HCT116 (cell line): ENCODE measurements around the gene DLX2. TPM values are rescaled to one million over a fixed set of nuclear protein-coding genes. Genes with fewer than 3 reads are reported as not detected.

ENCODE experiments used
- ATAC-seq: fragments of 200-7000 bp; cut with Tn5 transposase; 2 replicates; pipeline ENCODE4 v1.9.1; 2020; ENCODE audit warnings: mild to moderate bottlenecking, moderate library complexity
- BruUV-seq: library from RNA; stranded (reverse); fragments of 400-500 nt; replicated peaks from 2 replicates; lab custom pipeline; 2021; lab: Mats Ljungman, UMichigan
- CTCF ChIA-PET: fragments of 300-600 bp; sonication (Branson Sonifier 250); formaldehyde crosslinking; loops from one replicate; lab custom pipeline; 2021; ENCODE audit warnings: antibody characterized with exemption; lab: Charles Lee
- POLR2A ChIA-PET: fragments of 300-600, 350-600 bp; sonication (Branson Sonifier 250); formaldehyde crosslinking; loops from one replicate; lab custom pipeline; 2021; ENCODE audit warnings: antibody characterized with exemption; lab: Charles Lee
- RAD21 ChIA-PET, 2 experiments: fragments of 300-600 bp; sonication (Branson Sonifier 250); formaldehyde crosslinking; loops; one replicate each; lab custom pipeline; 2023; ENCODE audit warnings: low total read pairs in 2 of 2; ENCODE audit not compliant: uncharacterized antibody in 2 of 2, unreplicated experiment in 2 of 2, low non-redundant PET in 1 of 2; lab: Charles Lee
- DNase-seq: peaks from one replicate; pipeline ENCODE4 v3.0.0-alpha.2; 2010; ENCODE audit warnings: low read depth, low spot score
- H2AFZ ChIP-seq: fragments of 200-600 bp; shearing (Covaris generic), sonication (generic); 2 replicates; pipeline ENCODE4 v1.6.1; 2017; ENCODE audit warnings: low read depth, mixed run types, mixed read lengths, antibody characterized with exemption, low read length; ENCODE audit not compliant: poor library complexity, severe bottlenecking
- H3K27ac ChIP-seq: 2 replicates; pipeline ENCODE4 v1.5.1; 2012; ENCODE audit warnings: low read depth, low read length
- H3K27me3 ChIP-seq: fragments of 200-600 bp; sonication (generic); 2 replicates; pipeline ENCODE4 v1.6.1; 2016; ENCODE audit warnings: mixed run types, low read length, mixed read lengths; ENCODE audit not compliant: insufficient read depth
- H3K36me3 ChIP-seq, 2 experiments: fragments of 200-500 bp in 1 of 2; fragments of 200-600 bp in 1 of 2; sonication (Bioruptor generic) in 1 of 2; sonication (generic) in 1 of 2; 2 replicates each; pipeline versions ENCODE4 v1.5.1 to v1.6.1; 2014 to 2016; ENCODE audit warnings: low read length in 2 of 2, inconsistent platforms in 1 of 2, mixed read lengths in 1 of 2, mixed run types in 1 of 2; ENCODE audit not compliant: insufficient read depth in 2 of 2, control insufficient read depth in 1 of 2
- H3K4me1 ChIP-seq, 2 experiments: fragments of 200-600 bp in 1 of 2; sonication (generic) in 1 of 2; 2 replicates each; pipeline versions ENCODE4 v1.5.1 to v1.6.1; 2012 to 2017; ENCODE audit warnings: low read length in 2 of 2, inconsistent platforms in 1 of 2, mild to moderate bottlenecking in 1 of 2, mixed read lengths in 1 of 2, mixed run types in 1 of 2, moderate library complexity in 1 of 2; ENCODE audit not compliant: insufficient read depth in 2 of 2, control insufficient read depth in 1 of 2
- H3K4me2 ChIP-seq: fragments of 200-600 bp; sonication (generic); 2 replicates; pipeline ENCODE4 v1.6.1; 2017; ENCODE audit warnings: mixed run types, low read length, mixed read lengths
- H3K4me3 ChIP-seq, 2 experiments: fragments of 200-600 bp in 1 of 2; sonication (generic) in 1 of 2; replicated peaks in 1 of 2; 2 replicates each; pipeline ENCODE4 v1.5.1; 2011 to 2016; ENCODE audit warnings: low read length in 2 of 2, control low read depth in 1 of 2, low read depth in 1 of 2, mild to moderate bottlenecking in 1 of 2, mixed read lengths in 1 of 2, mixed run types in 1 of 2
- H3K79me2 ChIP-seq: fragments of 200-600 bp; sonication (generic); 2 replicates; pipeline ENCODE4 v1.6.1; 2017; ENCODE audit warnings: mild to moderate bottlenecking, mixed run types, low read length, moderate library complexity, mixed read lengths; ENCODE audit not compliant: insufficient read depth
- H3K9ac ChIP-seq: fragments of 200-600 bp; sonication (generic); 2 replicates; pipeline ENCODE4 v1.6.1; 2016; ENCODE audit warnings: low read length, mixed read lengths
- H3K9me2 ChIP-seq: fragments of 200-600 bp; sonication (generic), shearing (Covaris generic); 2 replicates; pipeline ENCODE4 v1.6.1; 2017; ENCODE audit warnings: mixed run types, mild to moderate bottlenecking, moderate library complexity; ENCODE audit not compliant: insufficient read depth
- H3K9me3 ChIP-seq, 2 experiments: fragments of 200-500 bp in 1 of 2; fragments of 200-600 bp in 1 of 2; sonication (Bioruptor generic) in 1 of 2; sonication (generic) in 1 of 2; 2 replicates each; pipeline ENCODE4 v1.6.1; 2014 to 2017; ENCODE audit warnings: low read length in 2 of 2, mixed read lengths in 2 of 2, inconsistent platforms in 1 of 2, low read depth in 1 of 2, mild to moderate bottlenecking in 1 of 2, mixed run types in 1 of 2, moderate library complexity in 1 of 2; ENCODE audit not compliant: control insufficient read depth in 1 of 2, insufficient read depth in 1 of 2
- H4K20me1 ChIP-seq: fragments of 200-600 bp; sonication (generic), shearing (Covaris generic); 2 replicates; pipeline ENCODE4 v1.6.1; 2017; ENCODE audit warnings: mixed run types, mild to moderate bottlenecking, moderate library complexity; ENCODE audit not compliant: insufficient read depth
- EGR1 ChIP-seq: IDR thresholded peaks from 2 replicates; pipeline ENCODE4 v1.6.1; 2012; ENCODE audit warnings: low read depth
- POLR2A ChIP-seq: IDR thresholded peaks from 2 replicates; pipeline ENCODE4 v1.7.0; 2011; ENCODE audit warnings: borderline replicate concordance; ENCODE audit not compliant: insufficient read depth, insufficient read length; ENCODE audit errors: extremely low read depth
- RAD21 ChIP-seq: IDR thresholded peaks from 2 replicates; pipeline ENCODE4 v1.6.1; 2012; ENCODE audit warnings: low read depth, mild to moderate bottlenecking
- REST ChIP-seq: IDR thresholded peaks from 2 replicates; pipeline ENCODE4 v1.6.1; 2012; ENCODE audit warnings: low read depth
- ZFX ChIP-seq: fragments of 450-650 bp; IDR thresholded peaks from 2 replicates; pipeline ENCODE4 v1.6.1; 2017
- intact Hi-C: fragments of 100-400 bp; cut with micrococcal nuclease; formaldehyde crosslinking; loops from 2 replicates; pipeline ENCODE4 v1.10.0; 2022
- total RNA-seq: library from RNA; stranded (reverse); gene quantifications from one replicate; pipeline ENCODE4 v1.2.1, GENCODE V29; 2021; ENCODE audit not compliant: unreplicated experiment

Gene DLX2
- total RNA-seq, 1 experiment from 2014 or later: 3.7 TPM

GRCh38 chr2:172080641-172081220 lies 22.0 kb downstream of the DLX2 start:
- TF ChIP-seq EGR1: no peak
- TF ChIP-seq ZFX: no peak
- TF ChIP-seq REST: no peak
- TF ChIP-seq RAD21: no peak
- no peak for TF ChIP-seq POLR2A
- TF ChIP-seq, all 23 proteins: peak for 0
- DNase-seq (no peak), ATAC-seq (no peak)
- CTCF ChIA-PET: no interaction called here
- no peaks in the 10 kb centered on the region for H3K9me3 ChIP-seq
- no TSS peak for BruUV-seq
- H4K20me1 ChIP-seq: no peaks in the 10 kb centered on the region
- no peak overlapping the region for H3K9ac ChIP-seq
- H3K36me3 ChIP-seq: no peaks in the 10 kb centered on the region
- H2AFZ ChIP-seq: no peak overlapping the region
- intact Hi-C loops: no loop called here
- no peak overlapping the region for H3K4me2 ChIP-seq
- H3K79me2 ChIP-seq: no peaks in the 10 kb centered on the region
- no peak overlapping the region for H3K4me3 ChIP-seq
- H3K9me2 ChIP-seq: no peaks in the 10 kb centered on the region
- no peak overlapping the region for H3K27ac ChIP-seq
- H3K27me3 ChIP-seq: no peaks in the 10 kb centered on the region
- peaks cover 0 to 16% of the 10 kb centered on the region in 2 experiments; a peak in 1 of 4 replicates for H3K4me1 ChIP-seq
- POLR2A ChIA-PET: no interaction called here
- RAD21 ChIA-PET: no interaction called here
